ENCODE data around the gene CAMK2D.

GRCh38 chr4:113620032-113620431, 141.5 kb downstream of the CAMK2D start:
- TF ChIP-seq CTCF (IDR thresholded peaks at IDR 0.05) (no peak), POLR2AphosphoS5 (IDR thresholded peaks at IDR 0.05; ENCODE audit: low read depth, low read length) (no peak), SIN3A (IDR thresholded peaks at IDR 0.05; ENCODE audit: borderline replicate concordance, insufficient read depth, low read depth, low read length) (no peak), TCF7L2 (IDR thresholded peaks at IDR 0.05; ENCODE audit: low read depth, low read length) (no peak)
- TF ChIP-seq, protein P1, sequence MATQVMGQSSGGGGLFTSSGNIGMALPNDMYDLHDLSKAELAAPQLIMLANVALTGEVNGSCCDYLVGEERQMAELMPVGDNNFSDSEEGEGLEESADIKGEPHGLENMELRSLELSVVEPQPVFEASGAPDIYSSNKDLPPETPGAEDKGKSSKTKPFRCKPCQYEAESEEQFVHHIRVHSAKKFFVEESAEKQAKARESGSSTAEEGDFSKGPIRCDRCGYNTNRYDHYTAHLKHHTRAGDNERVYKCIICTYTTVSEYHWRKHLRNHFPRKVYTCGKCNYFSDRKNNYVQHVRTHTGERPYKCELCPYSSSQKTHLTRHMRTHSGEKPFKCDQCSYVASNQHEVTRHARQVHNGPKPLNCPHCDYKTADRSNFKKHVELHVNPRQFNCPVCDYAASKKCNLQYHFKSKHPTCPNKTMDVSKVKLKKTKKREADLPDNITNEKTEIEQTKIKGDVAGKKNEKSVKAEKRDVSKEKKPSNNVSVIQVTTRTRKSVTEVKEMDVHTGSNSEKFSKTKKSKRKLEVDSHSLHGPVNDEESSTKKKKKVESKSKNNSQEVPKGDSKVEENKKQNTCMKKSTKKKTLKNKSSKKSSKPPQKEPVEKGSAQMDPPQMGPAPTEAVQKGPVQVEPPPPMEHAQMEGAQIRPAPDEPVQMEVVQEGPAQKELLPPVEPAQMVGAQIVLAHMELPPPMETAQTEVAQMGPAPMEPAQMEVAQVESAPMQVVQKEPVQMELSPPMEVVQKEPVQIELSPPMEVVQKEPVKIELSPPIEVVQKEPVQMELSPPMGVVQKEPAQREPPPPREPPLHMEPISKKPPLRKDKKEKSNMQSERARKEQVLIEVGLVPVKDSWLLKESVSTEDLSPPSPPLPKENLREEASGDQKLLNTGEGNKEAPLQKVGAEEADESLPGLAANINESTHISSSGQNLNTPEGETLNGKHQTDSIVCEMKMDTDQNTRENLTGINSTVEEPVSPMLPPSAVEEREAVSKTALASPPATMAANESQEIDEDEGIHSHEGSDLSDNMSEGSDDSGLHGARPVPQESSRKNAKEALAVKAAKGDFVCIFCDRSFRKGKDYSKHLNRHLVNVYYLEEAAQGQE (IDR thresholded peaks at IDR 0.05; ENCODE audit: insufficient read depth in 1 of 2, low read depth in 2 of 2, low read length in 1 of 2): no peak
